Progenitor cell of endocrine pancreas (in vitro differentiated cells): Measurements from ENCODE around the gene SYNE3. TPM values are rescaled to one million over a fixed set of nuclear protein-coding genes. Genes with fewer than 3 reads are reported as not detected.

Experiments used
- DNase-seq: peaks from one replicate; pipeline ENCODE4 v3.0.0; 2021; ENCODE audit warnings: low spot score; ENCODE audit not compliant: unreplicated experiment
- H3K27ac Mint-ChIP-seq: 2 replicates; pipeline ENCODE4 v1.8.0; 2021; ENCODE audit warnings: mild to moderate bottlenecking, moderate library complexity, mixed read lengths
- H3K27me3 Mint-ChIP-seq: 2 replicates; pipeline ENCODE4 v1.8.0; 2021; ENCODE audit warnings: mixed read lengths
- H3K36me3 Mint-ChIP-seq: 2 replicates; pipeline ENCODE4 v1.8.0; 2022; ENCODE audit warnings: mixed read lengths; ENCODE audit not compliant: insufficient read depth
- H3K4me1 Mint-ChIP-seq: 2 replicates; pipeline ENCODE4 v1.8.0; 2021; ENCODE audit warnings: low read depth, mixed read lengths
- H3K4me3 Mint-ChIP-seq: 2 replicates; pipeline ENCODE4 v1.8.0; 2021; ENCODE audit warnings: low read depth, mild to moderate bottlenecking, moderate library complexity, mixed read lengths
- H3K9me3 Mint-ChIP-seq: 2 replicates; pipeline ENCODE4 v1.8.0; 2021; ENCODE audit warnings: low read depth, mixed read lengths
- total RNA-seq: library from RNA; stranded (reverse); gene quantifications from 2 replicates; pipeline ENCODE4 v1.2.1, GENCODE V29; 2021
- TF ChIP-seq, protein P1 (sequence below): fragments of 200-600 bp; sonication (generic); IDR thresholded peaks from one replicate; pipeline ENCODE4 v1.5.0; 2021; ENCODE audit warnings: antibody characterized with exemption, mild to moderate bottlenecking; ENCODE audit not compliant: unreplicated experiment

The SYNE3 gene
- total RNA-seq, 1 donor from 2014 or later, result 0.31 TPM

- Mint-ChIP-seq H3K4me3 (no peak overlapping the region), H3K9me3 (no peaks in the 10 kb centered on the region), H3K4me1 (peaks cover 22% of the 10 kb centered on the region), H3K27ac (peak overlapping the region; percentile 39), H3K27me3 (peaks cover 10% of the 10 kb centered on the region), H3K36me3 (no peaks in the 10 kb centered on the region)
- TF ChIP-seq, protein P1, sequence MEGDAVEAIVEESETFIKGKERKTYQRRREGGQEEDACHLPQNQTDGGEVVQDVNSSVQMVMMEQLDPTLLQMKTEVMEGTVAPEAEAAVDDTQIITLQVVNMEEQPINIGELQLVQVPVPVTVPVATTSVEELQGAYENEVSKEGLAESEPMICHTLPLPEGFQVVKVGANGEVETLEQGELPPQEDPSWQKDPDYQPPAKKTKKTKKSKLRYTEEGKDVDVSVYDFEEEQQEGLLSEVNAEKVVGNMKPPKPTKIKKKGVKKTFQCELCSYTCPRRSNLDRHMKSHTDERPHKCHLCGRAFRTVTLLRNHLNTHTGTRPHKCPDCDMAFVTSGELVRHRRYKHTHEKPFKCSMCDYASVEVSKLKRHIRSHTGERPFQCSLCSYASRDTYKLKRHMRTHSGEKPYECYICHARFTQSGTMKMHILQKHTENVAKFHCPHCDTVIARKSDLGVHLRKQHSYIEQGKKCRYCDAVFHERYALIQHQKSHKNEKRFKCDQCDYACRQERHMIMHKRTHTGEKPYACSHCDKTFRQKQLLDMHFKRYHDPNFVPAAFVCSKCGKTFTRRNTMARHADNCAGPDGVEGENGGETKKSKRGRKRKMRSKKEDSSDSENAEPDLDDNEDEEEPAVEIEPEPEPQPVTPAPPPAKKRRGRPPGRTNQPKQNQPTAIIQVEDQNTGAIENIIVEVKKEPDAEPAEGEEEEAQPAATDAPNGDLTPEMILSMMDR, result no peak
- no peak for DNase-seq
Measured at GRCh38 chr14:95483309-95484165, 32.9 kb downstream of the SYNE3 start.

- DNase-seq, result no peak
- TF ChIP-seq, protein P1, result no peak
- H3K4me1 Mint-ChIP-seq, result peaks cover 22% of the 10 kb centered on the region
- H3K27me3 Mint-ChIP-seq, result peaks cover 10% of the 10 kb centered on the region
- H3K36me3 Mint-ChIP-seq, result no peaks in the 10 kb centered on the region
- no peak overlapping the region for H3K27ac Mint-ChIP-seq
- H3K9me3 Mint-ChIP-seq, result no peaks in the 10 kb centered on the region
- no peak overlapping the region for H3K4me3 Mint-ChIP-seq
Measured at GRCh38 chr14:95482627-95483308, 33.7 kb downstream of the SYNE3 start.

DNA sequence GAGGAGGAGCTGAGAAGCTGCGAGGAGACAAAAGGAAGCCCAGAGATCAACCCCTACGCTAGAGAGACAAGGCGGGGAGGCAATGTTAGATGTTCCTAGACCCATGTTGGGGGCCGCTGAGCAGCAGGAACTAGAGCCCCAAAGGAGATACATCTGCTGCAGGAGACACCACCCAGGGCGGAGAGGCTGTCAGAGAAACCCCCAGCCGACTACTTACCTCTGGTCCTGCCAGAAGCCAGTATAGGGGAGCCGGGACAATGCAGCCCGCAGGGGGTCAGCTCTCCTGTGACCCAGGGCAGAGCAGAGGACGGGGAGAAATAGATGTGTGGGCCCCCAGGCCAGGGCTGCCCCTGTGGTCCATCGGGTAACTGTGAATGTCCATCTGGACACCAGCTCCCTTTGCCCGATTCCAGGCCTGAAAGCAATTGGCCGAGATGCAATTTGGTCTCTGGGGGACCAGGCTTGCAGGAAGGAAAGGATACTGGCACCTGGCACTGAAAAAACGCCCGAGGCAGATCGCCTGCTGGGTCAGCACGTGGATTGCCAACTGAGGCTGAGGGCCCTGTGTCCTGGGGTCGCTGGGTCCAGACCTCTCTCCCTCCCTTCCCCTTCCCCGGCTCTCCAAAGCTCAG lies 34.9 kb downstream of the SYNE3 start:
- H3K4me3 Mint-ChIP-seq, result no peak overlapping the region
- no peaks in the 10 kb centered on the region for H3K36me3 Mint-ChIP-seq
- H3K27ac Mint-ChIP-seq, result no peak overlapping the region
- H3K27me3 Mint-ChIP-seq, result peaks cover 5% of the 10 kb centered on the region
- TF ChIP-seq, protein P1, result no peak
- H3K9me3 Mint-ChIP-seq, result no peaks in the 10 kb centered on the region
- DNase-seq, result no peak
- H3K4me1 Mint-ChIP-seq, result peaks cover 22% of the 10 kb centered on the region

- peaks cover 5% of the 10 kb centered on the region for H3K27me3 Mint-ChIP-seq
- DNase-seq, result no peak
- no peak overlapping the region for H3K27ac Mint-ChIP-seq
- no peak overlapping the region for H3K4me3 Mint-ChIP-seq
- TF ChIP-seq, protein P1, result no peak
- no peaks in the 10 kb centered on the region for H3K9me3 Mint-ChIP-seq
- no peaks in the 10 kb centered on the region for H3K36me3 Mint-ChIP-seq
- peaks cover 19% of the 10 kb centered on the region for H3K4me1 Mint-ChIP-seq
Measured at GRCh38 chr14:95480887-95481226, 35.6 kb downstream of the SYNE3 start.

DNA sequence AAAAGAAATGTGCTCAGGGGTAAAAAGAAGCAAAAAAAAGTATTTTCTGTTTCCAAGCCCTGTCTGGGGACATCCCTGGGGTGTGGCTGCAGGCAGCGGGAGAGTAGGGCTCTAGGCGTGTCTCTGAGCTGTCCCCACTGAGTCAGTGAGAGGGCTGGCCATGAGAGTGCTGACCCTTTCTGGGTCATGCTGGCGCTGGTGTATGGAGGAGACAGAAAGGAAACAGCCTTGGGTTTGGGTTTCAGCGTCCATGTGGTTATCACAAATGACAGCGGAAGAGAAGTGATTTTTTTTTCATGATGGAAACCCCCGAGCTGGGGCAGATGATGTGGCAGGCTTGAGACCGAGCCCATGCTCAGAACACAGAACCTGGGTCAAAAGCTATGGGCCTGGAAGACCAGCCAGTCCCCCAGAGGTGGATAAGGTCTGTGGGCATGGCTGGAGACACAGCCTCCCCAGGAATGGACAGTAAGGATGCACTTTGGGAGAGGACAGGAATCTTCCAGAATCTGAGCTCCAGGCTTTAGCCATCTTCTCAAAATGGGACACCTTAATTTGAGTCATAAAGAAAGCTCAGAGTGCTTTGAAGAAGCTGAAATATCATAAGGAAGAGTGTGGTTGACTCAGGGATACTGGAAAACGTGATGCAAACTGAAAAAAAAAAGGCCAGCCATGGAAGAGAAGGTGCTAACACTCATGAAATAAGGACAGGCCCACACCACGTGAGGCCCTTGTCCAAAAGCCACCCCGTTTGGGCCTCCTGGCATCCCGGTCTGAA lies 36.2 kb downstream of the SYNE3 start:
- no peak for DNase-seq
- H3K36me3 Mint-ChIP-seq, result no peaks in the 10 kb centered on the region
- peaks cover 5% of the 10 kb centered on the region for H3K27me3 Mint-ChIP-seq
- H3K27ac Mint-ChIP-seq, result no peak overlapping the region
- H3K9me3 Mint-ChIP-seq, result no peaks in the 10 kb centered on the region
- TF ChIP-seq, protein P1, result no peak
- no peak overlapping the region for H3K4me3 Mint-ChIP-seq
- peaks cover 14% of the 10 kb centered on the region for H3K4me1 Mint-ChIP-seq
